ENCODE results near the gene LRRC63.
A peak's percentile ranks its signal among the peaks of the same experiment; 100 is the strongest.

LRRC63 gene

DNA sequence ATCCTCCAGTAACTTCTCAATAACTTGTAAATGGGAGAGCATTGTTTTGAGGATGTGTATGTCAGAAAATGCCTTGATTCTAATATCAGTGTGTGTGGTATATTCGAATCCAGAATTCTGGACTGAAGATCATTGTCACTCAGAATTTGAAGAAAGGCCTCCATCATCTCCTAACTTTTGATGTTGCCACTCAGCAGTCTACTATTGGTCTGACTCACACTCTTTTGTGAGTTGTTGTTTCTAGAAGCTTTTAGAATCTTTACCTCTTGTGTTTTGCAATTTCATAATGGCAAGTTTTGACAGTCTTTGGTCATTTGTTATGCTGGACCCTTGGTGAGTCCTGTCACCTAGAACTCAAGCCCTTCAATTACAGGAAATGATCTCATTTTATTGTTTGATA, 98.3 kb downstream of the LRRC63 start:
- DNase-seq (ENCODE audit: low read depth in 2 of 3, low spot score in 1 of 3): no peak

DNA sequence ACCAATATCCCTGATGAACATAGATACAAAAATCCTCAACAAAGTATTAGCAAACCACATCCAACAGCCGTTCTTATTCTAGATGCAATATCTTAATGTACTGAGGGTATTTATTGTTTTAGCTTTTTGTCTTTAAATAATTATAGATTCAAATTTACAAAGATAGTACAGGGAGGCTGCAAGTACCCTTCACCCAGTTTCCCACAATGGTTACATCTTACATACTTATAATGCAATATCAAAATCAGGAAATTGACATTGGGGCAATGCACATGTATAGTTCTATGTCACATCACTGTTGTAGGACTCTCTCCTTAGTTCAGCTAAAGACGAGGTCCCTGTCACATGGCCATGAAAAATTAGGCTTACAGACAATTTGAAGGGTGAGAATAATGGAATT, 99.5 kb downstream of the LRRC63 start:
- no peak for DNase-seq (ENCODE audit: low read depth in 2 of 3, low spot score in 1 of 3)

DNA sequence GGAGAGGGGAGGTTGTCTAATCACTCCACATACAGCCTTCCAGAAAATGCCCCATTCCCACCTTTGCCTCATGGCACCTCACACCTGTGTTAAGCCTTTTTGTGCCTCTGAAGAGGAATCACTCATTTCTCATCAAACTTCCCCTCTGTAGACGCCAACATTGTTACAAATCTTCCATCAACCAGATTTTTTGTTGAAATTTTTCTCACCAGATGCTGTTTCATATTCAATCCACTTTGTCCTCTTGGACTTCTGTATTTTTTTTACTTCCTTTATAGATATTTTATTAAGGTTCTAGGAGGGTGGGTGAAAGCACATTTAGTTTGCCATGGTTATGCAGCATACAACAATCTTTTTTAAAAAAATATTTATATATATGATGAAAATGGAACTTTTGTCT, 101.3 kb downstream of the LRRC63 start:
- DNase-seq (ENCODE audit: low read depth in 2 of 3, low spot score in 1 of 3): no peak

GRCh38 chr13:46313432-46314257, 101.9 kb downstream of the LRRC63 start:
- DNase-seq (ENCODE audit: low read depth in 2 of 3, low spot score in 1 of 3): no peak

DNA sequence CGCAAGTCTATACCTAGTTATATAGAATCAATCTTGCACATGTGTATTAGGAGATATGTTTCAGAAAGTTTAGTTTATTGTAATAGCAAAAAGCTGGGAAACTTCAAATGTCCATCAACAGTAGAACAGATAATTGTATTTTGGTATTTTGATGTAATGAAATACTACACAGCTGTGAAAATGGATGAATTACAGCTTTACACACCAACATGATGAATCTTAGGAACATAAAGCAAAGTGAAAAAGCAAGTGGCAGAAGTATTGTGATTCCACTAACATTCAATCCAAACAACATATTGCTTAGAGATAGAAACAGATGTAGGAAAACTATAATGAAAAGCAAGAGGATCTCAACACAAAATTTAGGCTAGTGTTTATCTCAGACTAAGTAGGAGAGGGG, 102.9 kb downstream of the LRRC63 start:
- no peak for DNase-seq (ENCODE audit: low read depth in 2 of 3, low spot score in 1 of 3)

GRCh38 chr13:46315036-46315435, 103.3 kb downstream of the LRRC63 start:
- no peak for DNase-seq (ENCODE audit: low read depth in 2 of 3, low spot score in 1 of 3)

- DNase-seq (ENCODE audit: low read depth in 2 of 3, low spot score in 1 of 3): no peak
Observed at GRCh38 chr13:46315491-46316075, 103.9 kb downstream of the LRRC63 start.

DNA sequence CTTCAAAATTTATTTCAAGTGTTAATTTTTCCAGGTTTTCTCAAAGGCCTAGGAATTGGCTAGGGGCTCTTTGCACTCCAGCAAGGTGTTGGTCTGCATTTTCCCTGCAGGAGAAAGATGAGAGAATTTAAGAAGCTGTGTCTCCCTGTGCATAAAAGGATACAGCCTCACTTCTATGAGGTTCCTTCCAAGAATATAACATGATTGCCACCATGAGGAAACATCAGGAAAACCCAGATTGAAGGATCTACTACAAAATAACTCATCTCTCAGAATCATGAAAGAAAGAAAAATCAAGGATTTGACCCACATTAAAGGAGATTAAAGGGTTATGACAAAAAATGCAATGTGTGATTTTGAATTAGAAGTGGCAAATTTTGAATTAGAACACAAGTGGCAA, 105.4 kb downstream of the LRRC63 start:
- DNase-seq (ENCODE audit: low read depth in 2 of 3, low spot score in 1 of 3): no peak

DNA sequence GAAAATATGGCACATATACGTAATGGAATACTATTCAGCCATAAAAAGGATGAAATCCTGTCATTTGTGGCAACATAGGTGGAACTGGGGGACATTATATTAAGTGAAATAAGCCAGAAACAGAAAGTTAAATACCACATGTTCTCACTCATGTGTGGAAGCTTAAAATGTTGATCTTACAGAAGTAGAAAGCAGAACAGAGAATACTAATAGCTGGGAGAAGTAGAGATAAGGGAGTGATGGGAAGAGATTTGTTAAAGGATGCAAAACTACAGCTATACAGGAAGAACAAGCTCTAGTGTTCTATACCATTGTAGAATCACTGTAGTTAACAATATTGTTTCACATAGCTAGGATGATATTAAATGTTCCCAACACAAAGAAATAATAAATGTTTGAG, 107.3 kb downstream of the LRRC63 start:
- DNase-seq (ENCODE audit: low read depth in 2 of 3, low spot score in 1 of 3): no peak

DNA sequence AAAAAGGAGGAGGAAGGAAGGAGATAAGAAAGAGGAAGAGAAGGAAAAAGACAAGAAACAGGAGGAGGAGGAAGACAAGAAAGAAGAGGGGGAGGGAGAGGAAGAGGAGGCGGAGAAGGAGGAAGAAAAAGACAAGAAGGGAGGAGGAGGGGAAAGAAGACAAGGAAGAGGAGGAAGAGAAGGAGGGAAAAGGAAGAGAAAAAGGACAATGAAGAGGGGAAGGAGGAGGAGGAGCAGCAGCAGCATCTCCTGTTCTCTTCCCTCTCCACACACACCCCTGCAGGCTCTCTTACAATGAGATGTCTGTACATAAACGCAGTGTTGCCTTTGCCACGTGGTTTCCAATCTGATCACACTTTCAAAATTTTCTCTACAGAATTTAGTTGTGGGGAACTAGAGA, 108.7 kb downstream of the LRRC63 start:
- no peak for DNase-seq (ENCODE audit: low read depth in 2 of 3, low spot score in 1 of 3)

DNA sequence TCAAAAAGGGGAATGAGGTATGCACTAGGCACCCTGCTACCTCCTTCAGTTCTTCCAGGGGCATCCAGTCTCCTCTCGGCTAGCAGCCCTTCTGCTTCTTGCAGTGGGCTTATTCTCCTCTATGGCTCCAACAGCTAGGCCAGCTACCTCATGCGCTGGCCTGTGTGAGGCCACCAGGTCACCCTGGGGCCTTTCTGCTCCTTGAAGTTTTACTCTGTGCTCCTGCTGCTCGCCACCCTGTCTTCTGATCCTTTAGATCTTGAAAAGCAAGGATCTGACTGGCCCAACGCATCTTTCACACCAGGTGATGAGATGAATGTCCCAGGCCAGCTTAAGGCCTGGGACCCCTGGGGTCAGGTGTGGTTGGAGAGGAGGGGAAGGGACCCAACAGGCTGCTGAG, 109.1 kb downstream of the LRRC63 start:
- DNase-seq (ENCODE audit: low read depth in 2 of 3, low spot score in 1 of 3): no peak

DNA sequence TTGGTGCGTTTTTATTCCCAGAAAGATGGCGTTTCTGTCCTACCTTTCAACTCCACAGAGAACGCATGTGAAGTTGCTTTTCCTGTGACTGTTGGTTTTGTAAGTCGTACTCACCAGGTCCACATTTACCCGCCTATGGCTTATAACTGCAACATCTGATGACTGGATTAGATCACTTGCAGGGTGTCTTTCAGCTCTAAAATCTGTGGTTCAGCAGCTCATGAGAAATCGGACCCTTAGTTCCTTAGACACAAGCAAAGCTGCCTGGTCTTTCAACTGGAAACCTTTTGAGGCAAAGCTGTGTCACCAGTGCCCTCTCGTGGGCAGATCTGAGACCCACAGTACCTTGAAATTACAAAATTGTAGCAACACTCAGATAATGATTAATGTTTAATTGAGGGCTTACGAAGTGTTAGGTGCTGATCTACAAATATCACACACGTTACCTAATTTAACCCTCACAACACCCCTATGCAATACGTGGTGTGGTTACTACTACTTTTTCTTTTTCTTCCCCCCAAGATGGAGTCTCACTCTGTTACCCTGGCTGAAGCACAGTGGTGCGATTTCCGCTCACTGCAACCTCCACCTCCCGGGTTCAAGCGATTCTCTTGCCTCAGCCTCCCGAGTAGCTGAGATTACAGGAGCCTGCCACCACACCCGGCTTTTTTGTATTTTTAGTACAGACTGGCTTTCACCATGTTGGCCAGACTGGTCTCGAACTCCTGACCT, 109.9 kb downstream of the LRRC63 start:
- DNase-seq (ENCODE audit: low read depth in 2 of 3, low spot score in 1 of 3): peak; percentile 53 to 70 (median 55)

- no peak for DNase-seq (ENCODE audit: low read depth in 2 of 3, low spot score in 1 of 3)
Observed at GRCh38 chr13:46324976-46325375, 113.2 kb downstream of the LRRC63 start.

All from stimulated activated CD4-positive, alpha-beta T cell treated with anti-CD3 and anti-CD28 coated beads, Interleukin-12 subunit alpha, Interleukin-12 subunit beta, amount 100 ng/mL, for 48 hours (primary cell).